GM12878 (cell line): ENCODE results near the gene SYCE1L. TPM values are rescaled to one million over a fixed set of nuclear protein-coding genes. Genes with fewer than 3 reads are reported as not detected.

Experiments used
- ATAC-seq: fragments of 200-7000 bp; cut with Tn5 transposase; 3 replicates; pipeline ENCODE4 v1.9.1; 2020; ENCODE audit warnings: mild to moderate bottlenecking, moderate library complexity
- BruUV-seq: library from RNA; stranded (reverse); fragments of 400-500 nt; replicated peaks from 2 replicates; lab custom pipeline; 2021; lab: Mats Ljungman, UMichigan
- CTCF ChIA-PET: fragments of 300-600 bp; sonication (Branson Sonifier 250); formaldehyde crosslinking; extraction: SDS; loops from one replicate; lab custom pipeline; 2021; ENCODE audit warnings: inconsistent platforms; lab: Yijun Ruan, JAX
- POLR2A ChIA-PET: fragments of 350-600 bp; formaldehyde crosslinking; extraction: SDS; loops from one replicate; lab custom pipeline; 2021; ENCODE audit warnings: inconsistent platforms; lab: Charles Lee
- RAD21 ChIA-PET: fragments of 300-600 bp; sonication (Branson Sonifier 250); formaldehyde crosslinking; loops from one replicate; lab custom pipeline; 2023; ENCODE audit warnings: antibody characterized with exemption; ENCODE audit not compliant: unreplicated experiment; lab: Charles Lee
- SMC1A ChIA-PET: fragments of 300-600 bp; sonication (Branson Sonifier 250); formaldehyde crosslinking; loops from one replicate; lab custom pipeline; 2023; ENCODE audit not compliant: unreplicated experiment, uncharacterized antibody; lab: Charles Lee
- DNase-seq: peaks from one replicate; pipeline ENCODE4 v3.0.0-alpha.2; 2011; ENCODE audit warnings: low read depth, low spot score
- FAIRE-seq: peaks from 3 replicates; lab custom pipeline; 2011; peaks lifted over from hg19 to GRCh38; lab: Jason Lieb, UNC
- H2AFZ ChIP-seq: 2 replicates; pipeline ENCODE4 v1.6.0; 2011; ENCODE audit warnings: low read depth, low read length, control low read depth; ENCODE audit not compliant: control insufficient read depth
- H3K27ac ChIP-seq: 2 replicates; pipeline ENCODE4 v1.5.1; 2011; ENCODE audit warnings: control low read depth; ENCODE audit not compliant: control insufficient read depth, insufficient read depth
- H3K27me3 ChIP-seq, 2 experiments: replicated peaks in 1 of 2; 2 replicates each; pipeline versions ENCODE4 v1.6.0 to v1.6.1; 2011; ENCODE audit warnings: low read length in 1 of 2; ENCODE audit not compliant: control insufficient read depth in 2 of 2, insufficient read depth in 2 of 2
- H3K36me3 ChIP-seq, 2 experiments: 2 replicates each; pipeline ENCODE4 v1.5.1; 2011; ENCODE audit warnings: low read length in 1 of 2; ENCODE audit not compliant: control insufficient read depth in 2 of 2, insufficient read depth in 2 of 2
- H3K4me1 ChIP-seq: 2 replicates; pipeline ENCODE4 v1.6.1; 2011; ENCODE audit warnings: mild to moderate bottlenecking, low read length, moderate library complexity, mixed read lengths; ENCODE audit not compliant: control insufficient read depth, insufficient read depth
- H3K4me2 ChIP-seq: 2 replicates; pipeline ENCODE4 v1.6.0; 2011; ENCODE audit warnings: control low read depth; ENCODE audit not compliant: control insufficient read depth, insufficient read depth
- H3K4me3 ChIP-seq: fragments of 200-600 bp; sonication (generic); 2 replicates; pipeline ENCODE4 v1.5.1; 2016
- H3K79me2 ChIP-seq: 2 replicates; pipeline ENCODE4 v1.6.0; 2011; ENCODE audit warnings: low read length; ENCODE audit not compliant: control insufficient read depth, insufficient read depth
- H3K9ac ChIP-seq: 2 replicates; pipeline ENCODE4 v1.8.0; 2011; ENCODE audit warnings: low read length, control low read depth, mixed read lengths; ENCODE audit not compliant: control insufficient read depth, insufficient read depth
- H3K9me3 ChIP-seq: replicated peaks from 3 replicates; pipeline ENCODE4 v1.5.1; 2011; ENCODE audit warnings: mild to moderate bottlenecking, low read length; ENCODE audit not compliant: control insufficient read depth, insufficient read depth
- H4K20me1 ChIP-seq: 2 replicates; pipeline ENCODE4 v1.6.0; 2011; ENCODE audit not compliant: control insufficient read depth, insufficient read depth
- KLF5 ChIP-seq: fragments of 450-650 bp; IDR thresholded peaks from 2 replicates; pipeline ENCODE4 v1.6.1; 2014; ENCODE audit warnings: mild to moderate bottlenecking; ENCODE audit not compliant: partially characterized antibody
- MYC ChIP-seq: IDR thresholded peaks from 2 replicates; pipeline ENCODE4 v1.6.1; 2011; ENCODE audit warnings: mild to moderate bottlenecking, low read length, moderate library complexity, inconsistent platforms; ENCODE audit not compliant: insufficient read depth, insufficient replicate concordance, insufficient read length, severe bottlenecking
- ZNF592 ChIP-seq: fragments of 450-650 bp; IDR thresholded peaks from 2 replicates; pipeline ENCODE4 v1.6.1; 2017; ENCODE audit warnings: mild to moderate bottlenecking, moderate library complexity
- WGBS: methylation state at CpG from one replicate; pipeline ENCODE4 v1.1.6; 2016; ENCODE audit warnings: low lambda C conversion rate; ENCODE audit not compliant: insufficient replicate concordance, insufficient coverage; ENCODE audit errors: missing lambda C conversion rate; 5-methylcytosine and 5-hydroxymethylcytosine counted together
- in situ Hi-C: fragments of 300-500 bp; cut with MboI; formaldehyde crosslinking; loops from 9 replicates; pipeline ENCODE4 v1.14.3; 2018; ENCODE audit warnings: mixed read lengths
- intact Hi-C: fragments of 100-400 bp; cut with micrococcal nuclease; formaldehyde crosslinking; loops from one replicate; pipeline ENCODE4 v1.14.2; 2022; ENCODE audit not compliant: unreplicated experiment
- polyA plus RNA-seq, 11 experiments: library from polyadenylated mRNA; depleted of rRNA in 4 of 11; unstranded in 6 of 11; stranded (reverse) in 5 of 11; fragments of >200 nt; fragmentation: Nextera tagmentation in 4 of 11; fragmentation: Illumina TruSeq in 1 of 11; extraction: Ambion mirVana in 4 of 11; extraction: Trizol in 1 of 11; gene quantifications; 1 replicate in 1 of 11; 2 replicates in 10 of 11; pipeline versions ENCODE4 v1.2.1 to v1.2.3, GENCODE V29; 2011 to 2016; ENCODE audit warnings: inconsistent platforms in 2 of 11, missing spikeins in 2 of 11, low read depth in 1 of 11
- total RNA-seq, 4 experiments: library from RNA; depleted of rRNA in 3 of 4; stranded (reverse); fragments of >200 nt in 3 of 4; fragmentation: Illumina TruSeq in 1 of 4; extraction: Trizol in 1 of 4; gene quantifications; 2 replicates each; pipeline versions ENCODE4 v1.2.1 to v1.2.3, GENCODE V29; 2013 to 2021

Gene SYCE1L
- total and polyA plus RNA-seq, 10 of the 15 experiments (the other 5 are each of a cell fraction or from before 2014, with no cell fraction given) = 0.35 to 4.6 (median 0.91) TPM; not detected in 5

GRCh38 chr16:77231047-77231446 lies 31.8 kb downstream of the SYCE1L start (continued):
- TF ChIP-seq KLF5 = no peak

- no peak for DNase-seq
- Histone ChIP-seq H3K27me3 (no peaks in the 10 kb centered on the region; a peak in 1 of 4 replicates), H3K36me3 (no peaks in the 10 kb centered on the region), H3K4me3 (no peak overlapping the region), H3K9me3 (no peaks in the 10 kb centered on the region), H4K20me1 (no peaks in the 10 kb centered on the region), H3K79me2 (no peaks in the 10 kb centered on the region), H3K4me1 (no peaks in the 10 kb centered on the region), H3K9ac (no peak overlapping the region), H3K4me2 (no peak overlapping the region), H3K27ac (no peak overlapping the region), H2AFZ (no peak overlapping the region)
- FAIRE-seq = no peak
- intact Hi-C loops (loop anchor here (10.0 kb wide), 1 partner anchor 741 kb away; no protein-coding TSS in a partner anchor), in situ Hi-C loops (no loop called here)
- ATAC-seq = no peak
- POLR2A ChIA-PET = no interaction called here
- RAD21 ChIA-PET = interaction anchor here (1.8 to 4.1 kb wide), 2 partner anchors 13 to 350 kb away, joined by 5 to 42 read pairs; no protein-coding TSS in a partner anchor
- WGBS = 32% methylated on average over 8 of the region's 9 CpGs
- CTCF ChIA-PET = interaction anchor here (0.7 to 7.3 kb wide), 3 partner anchors 140 to 759 kb away, joined by 3 to 132 read pairs (median 3); no protein-coding TSS in a partner anchor
- SMC1A ChIA-PET = interaction anchor here (11.5 kb wide), 1 partner anchor 350 kb away, joined by 108 read pairs; no protein-coding TSS in a partner anchor
- no TSS peak for BruUV-seq
- TF ChIP-seq MYC = no peak
- TF ChIP-seq ZNF592 = 0 out of 2 replicates have a peak, but pooled peaks have one; percentile 35
Observed at GRCh38 chr16:77233799-77234519, 34.8 kb downstream of the SYCE1L start.
